Left kidney (tissue), 1 donor: ENCODE results near the gene SNRNP35. TPM values are rescaled to one million over a fixed set of nuclear protein-coding genes. Genes with fewer than 3 reads are reported as not detected.

ENCODE experiments used
- polyA plus RNA-seq: library from polyadenylated mRNA; unstranded; fragments of 120-200 nt; gene quantifications from one replicate; pipeline ENCODE4 v1.2.1, GENCODE V29; 2013; ENCODE audit not compliant: insufficient read length

The SNRNP35 gene
- polyA plus RNA-seq, 1 donor: 42.6 TPM

Other genes starting within 250 kb of the SNRNP35 start
- 55.9 TPM for gene MPHOSPH9, start 225.0 kb upstream of the SNRNP35 start, polyA plus RNA-seq
- 23.2 TPM for gene MTRFR, start 224.7 kb upstream of the SNRNP35 start, polyA plus RNA-seq
- gene CDK2AP1, start 186.3 kb upstream of the SNRNP35 start, polyA plus RNA-seq: 172 TPM
- 38.8 TPM for gene SBNO1, start 93.3 kb upstream of the SNRNP35 start, polyA plus RNA-seq
- gene KMT5A, start 74.0 kb upstream of the SNRNP35 start, polyA plus RNA-seq: 58.7 TPM
- gene RILPL2, start 21.5 kb upstream of the SNRNP35 start, polyA plus RNA-seq: 5.3 TPM
- gene RILPL1, start 75.6 kb downstream of the SNRNP35 start, polyA plus RNA-seq: 22.1 TPM
- 222 TPM for gene TMED2, start 126.4 kb downstream of the SNRNP35 start, polyA plus RNA-seq
- gene DDX55, start 144.0 kb downstream of the SNRNP35 start, polyA plus RNA-seq: 47.5 TPM
- gene EIF2B1, start 175.5 kb downstream of the SNRNP35 start, polyA plus RNA-seq: 71.5 TPM
- gene GTF2H3, start 175.7 kb downstream of the SNRNP35 start, polyA plus RNA-seq: 48.3 TPM
- gene TCTN2, start 213.0 kb downstream of the SNRNP35 start, polyA plus RNA-seq: 41.6 TPM